Measurements from ENCODE around the gene SDC4.
A peak's percentile ranks its signal among the peaks of the same experiment; 100 is the strongest.

Gene SDC4

DNA sequence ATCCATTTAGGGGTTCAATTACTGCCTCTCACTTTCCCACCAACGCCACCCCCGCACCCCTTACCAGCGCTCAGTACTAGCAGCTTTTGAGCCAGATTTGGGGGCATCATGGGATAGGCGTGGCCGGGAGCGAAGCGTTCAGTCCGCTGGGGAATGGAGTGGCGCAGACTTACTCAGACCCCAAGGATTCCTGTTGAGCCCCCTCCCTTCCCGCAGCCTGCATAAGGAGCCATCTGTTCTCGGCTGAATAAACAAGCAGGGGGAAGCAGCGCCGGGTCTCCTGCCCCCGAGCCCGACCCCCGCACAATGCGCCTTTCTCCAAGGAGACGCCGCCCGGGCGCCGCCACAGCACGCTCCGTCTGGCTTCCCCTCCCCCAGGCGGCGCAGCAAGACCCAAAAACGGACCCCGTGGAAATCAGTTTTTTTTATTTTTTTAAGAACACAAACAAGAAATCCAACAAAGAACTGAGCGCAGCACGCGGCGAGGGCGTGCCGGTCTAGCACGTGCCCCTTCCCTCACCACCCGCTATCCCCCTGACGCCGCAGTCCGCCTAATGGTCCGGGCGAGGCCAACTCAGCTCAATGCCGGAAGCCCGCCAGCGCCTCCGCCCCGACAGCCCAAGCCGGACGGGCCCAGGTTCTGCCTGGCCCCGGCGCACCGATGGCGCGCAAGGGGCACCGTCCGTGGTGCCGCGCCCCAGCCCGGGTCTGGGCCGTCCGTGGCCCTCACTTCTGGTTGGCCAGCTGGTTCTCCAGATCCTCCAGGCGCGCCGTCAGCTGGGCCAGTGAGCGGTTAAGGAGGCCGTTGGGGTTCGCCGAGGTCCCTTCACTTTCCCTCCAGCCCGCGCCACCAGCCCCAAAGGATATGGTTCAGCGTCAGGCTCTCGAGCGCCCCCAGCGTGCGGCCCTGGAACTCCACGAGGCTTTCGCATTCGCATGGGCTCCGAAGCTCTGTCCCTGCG is 54.9 kb downstream of the SDC4 start:
- peak; percentile 68 for DNase-seq

GRCh38 chr20:45292343-45292742 is 55.9 kb downstream of the SDC4 start:
- no peak for DNase-seq

DNA sequence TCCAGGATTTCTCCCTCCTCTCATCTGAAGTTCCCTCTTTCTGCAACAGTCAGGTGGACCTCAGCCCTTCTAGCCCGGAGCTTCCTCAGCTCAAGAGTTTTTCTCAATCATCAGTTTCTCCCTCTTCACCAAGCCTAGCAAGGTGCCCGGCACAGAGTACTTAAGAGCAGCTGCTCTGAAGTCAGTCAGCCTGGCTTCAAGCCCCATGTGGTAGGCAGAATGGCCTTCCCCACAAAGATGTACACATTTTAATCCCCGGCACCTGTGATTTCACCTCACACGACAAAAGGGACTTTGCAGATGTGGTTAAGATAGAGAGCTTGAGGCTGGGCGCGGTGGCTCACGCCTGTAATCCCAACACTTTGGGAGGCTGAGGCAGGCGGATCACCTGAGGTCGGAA is 56.7 kb downstream of the SDC4 start:
- DNase-seq: no peak

DNA sequence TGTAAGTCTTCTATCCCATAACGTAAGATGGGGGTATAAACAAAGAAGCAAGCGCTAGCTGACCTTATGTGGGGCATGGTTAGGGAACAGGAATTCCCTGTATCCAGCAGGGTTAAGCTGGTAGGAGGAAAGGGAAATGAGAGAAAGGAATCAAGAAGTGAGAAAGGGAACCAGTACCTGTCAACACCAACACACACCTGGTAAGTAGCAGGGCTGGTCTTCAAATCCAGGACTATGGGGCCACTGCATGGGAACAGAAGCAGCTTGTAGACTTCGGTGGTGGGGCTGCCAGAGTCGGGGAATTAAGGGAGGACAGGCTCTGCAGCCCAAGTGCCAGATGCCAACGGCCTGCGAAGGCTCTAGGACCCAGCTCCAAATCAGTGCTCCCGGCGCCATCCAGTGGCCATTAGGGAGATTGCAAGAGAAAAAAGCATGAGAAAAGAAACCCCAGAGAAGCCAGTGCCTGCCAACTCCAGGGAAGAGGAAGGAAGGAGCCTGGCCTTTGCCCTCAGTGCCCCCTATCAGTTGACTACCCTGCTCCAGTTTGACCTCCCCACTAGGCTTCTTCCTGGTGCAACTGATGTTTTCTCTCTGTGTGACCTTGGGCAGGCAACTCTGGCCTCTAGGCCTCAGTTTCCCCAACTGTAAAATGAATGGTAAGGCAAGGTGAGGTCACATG is 57.4 kb downstream of the SDC4 start:
- DNase-seq: peak; percentile 41

DNA sequence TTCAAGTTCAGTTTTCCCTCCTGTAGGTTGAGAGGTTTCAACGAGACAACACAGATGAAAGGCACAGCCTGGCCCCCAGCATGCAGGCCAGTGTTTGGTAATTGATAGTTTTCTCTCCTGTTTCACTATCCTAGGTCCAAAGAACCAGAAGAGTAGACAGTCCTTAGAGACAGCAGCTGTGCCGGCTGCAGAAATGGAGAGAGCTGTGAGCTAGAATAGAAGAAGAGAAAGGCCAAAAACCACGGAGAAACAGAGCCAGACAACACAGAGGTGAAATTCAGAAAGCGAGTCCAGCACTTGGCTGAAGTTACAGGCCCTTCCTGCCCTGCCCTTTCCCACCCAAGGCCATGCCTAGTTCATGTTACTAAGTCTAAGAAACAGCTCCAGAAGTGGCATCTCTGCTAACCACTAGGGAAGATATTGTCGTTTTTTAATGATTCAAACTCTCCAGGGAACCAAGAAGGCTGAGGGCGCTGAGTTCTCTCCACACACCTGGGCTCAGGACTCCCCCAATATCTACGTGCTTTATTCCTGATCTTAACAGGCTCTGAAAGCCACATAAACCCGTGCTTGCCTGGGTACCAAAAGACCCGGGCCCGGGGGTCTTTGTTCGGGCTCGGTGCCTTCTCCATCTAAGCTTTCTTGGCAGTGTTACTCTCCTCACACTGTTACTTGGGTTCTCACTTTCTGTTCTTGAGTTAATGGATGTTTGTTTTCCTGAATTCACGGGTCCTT is 58.1 kb downstream of the SDC4 start:
- no peak for DNase-seq

DNA sequence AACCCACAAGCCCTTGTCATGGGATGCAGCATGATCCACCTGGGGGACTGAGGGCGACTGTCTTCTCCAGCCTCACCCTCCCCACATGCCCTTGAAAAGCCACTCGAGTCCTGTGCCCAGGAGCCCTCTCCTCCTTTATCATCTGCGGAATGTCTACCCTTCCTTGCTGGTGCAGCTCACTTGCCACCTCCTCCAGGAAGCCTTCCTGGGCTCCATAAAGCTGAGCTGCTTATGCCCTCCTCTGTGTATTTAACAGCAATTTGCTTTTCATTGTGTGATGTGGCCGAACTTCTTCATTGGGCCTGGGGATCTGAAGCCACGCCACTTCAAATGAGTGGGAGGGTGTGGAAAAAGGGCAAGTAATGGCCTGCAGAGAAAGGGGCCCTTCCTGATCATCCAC is 59.4 kb downstream of the SDC4 start:
- no peak for DNase-seq

- no peak for DNase-seq
Measured at GRCh38 chr20:45288376-45288775, 59.8 kb downstream of the SDC4 start.

GRCh38 chr20:45283551-45284057 is 64.6 kb downstream of the SDC4 start:
- no peak for DNase-seq

GRCh38 chr20:45282700-45283550 is 65.3 kb downstream of the SDC4 start:
- no peak for DNase-seq

- no peak for DNase-seq
Measured at GRCh38 chr20:45279992-45280391, 68.2 kb downstream of the SDC4 start.

DNA sequence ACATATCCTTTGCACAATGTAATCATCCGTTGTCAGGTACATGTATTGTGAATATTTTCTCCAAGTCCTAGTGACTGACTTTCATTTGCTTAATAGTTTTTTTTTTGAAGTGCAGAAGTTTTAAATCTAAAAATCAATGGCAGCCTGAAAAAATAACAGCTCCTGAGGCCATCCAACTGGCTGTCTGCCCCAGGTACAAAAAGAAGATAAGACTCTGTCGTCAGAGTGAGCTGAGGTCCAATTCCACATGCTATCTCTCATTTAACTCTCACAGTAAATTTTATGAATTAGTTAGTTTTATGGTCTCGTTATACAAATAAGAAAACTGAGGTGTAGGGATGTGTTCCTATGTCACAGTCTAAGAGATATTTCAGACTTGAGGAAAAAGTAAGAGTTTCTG is 72.9 kb downstream of the SDC4 start:
- DNase-seq: no peak

Data from activated CD4-positive, alpha-beta T cell treated with anti-CD3 and anti-CD28 coated beads for 1 hour (primary cell).